Uterus (tissue), 4 donors: ENCODE results near the gene SARS2. TPM values are rescaled to one million over a fixed set of nuclear protein-coding genes. Genes with fewer than 3 reads are reported as not detected.

Source experiments
- DNase-seq, 2 donors: peaks; one replicate each; pipeline ENCODE4 v3.0.0-alpha.2; 2019 to 2020
- H3K27ac ChIP-seq, 2 donors: fragments of 200-600 bp; sonication (generic); 1 replicate in 1 of 2; 2 replicates in 1 of 2; pipeline ENCODE4 v1.5.1; 2016 to 2018
- H3K27me3 ChIP-seq, 2 donors: fragments of 200-600 bp; sonication (generic); one replicate each; pipeline ENCODE4 v1.5.1; 2018 to 2019; ENCODE audit warnings: control low read depth in 1 of 2
- H3K36me3 ChIP-seq, 2 donors: fragments of 200-600 bp; sonication (generic); one replicate each; pipeline ENCODE4 v1.5.1; 2019; ENCODE audit warnings: control low read depth in 1 of 2
- H3K4me1 ChIP-seq, 2 donors: fragments of 200-600 bp; sonication (generic); one replicate each; pipeline ENCODE4 v1.5.1; 2018 to 2019; ENCODE audit warnings: control low read depth in 1 of 2
- H3K4me3 ChIP-seq, 2 donors: fragments of 200-600 bp; sonication (generic); 1 replicate in 1 of 2; 2 replicates in 1 of 2; pipeline ENCODE4 v1.5.1; 2018 to 2019; ENCODE audit warnings: mild to moderate bottlenecking in 1 of 2
- H3K9me3 ChIP-seq, 2 donors: fragments of 200-600 bp; sonication (generic); one replicate each; pipeline ENCODE4 v1.5.1; 2019; ENCODE audit warnings: control low read depth in 1 of 2
- CTCF ChIP-seq, 4 experiments: fragments of 200-600 bp in 2 of 4; fragments of 450-650 bp in 2 of 4; sonication (generic) in 2 of 4; IDR thresholded peaks; one replicate each; pipeline ENCODE4 v1.5.1; 2016 to 2019; ENCODE audit warnings: antibody characterized with exemption in 4 of 4, mild to moderate bottlenecking in 2 of 4, moderate library complexity in 1 of 4
- POLR2A ChIP-seq, 2 donors: fragments of 450-650 bp; IDR thresholded peaks; one replicate each; pipeline ENCODE4 v1.6.1; 2016; ENCODE audit warnings: antibody characterized with exemption in 2 of 2, mild to moderate bottlenecking in 1 of 2, moderate library complexity in 1 of 2
- intact Hi-C: fragments of 100-400 bp; cut with DNase I; formaldehyde crosslinking; loops from one replicate; pipeline ENCODE4 v1.15.1; 2023; ENCODE audit warnings: low total_unique reads
- total RNA-seq, 4 donors: library from RNA; depleted of rRNA in 3 of 4; stranded (reverse); fragments of >200 nt in 3 of 4; gene quantifications; one replicate each; pipeline versions ENCODE4 v1.1.0 to v1.2.4, GENCODE V29; 2014 to 2023
- donor health status: DM: yes; HTN: yes; CAD: no.

The SARS2 gene
- total RNA-seq, 4 donors from 2014 or later, result 1.3 to 18.4 (median 10.6) TPM

DNA sequence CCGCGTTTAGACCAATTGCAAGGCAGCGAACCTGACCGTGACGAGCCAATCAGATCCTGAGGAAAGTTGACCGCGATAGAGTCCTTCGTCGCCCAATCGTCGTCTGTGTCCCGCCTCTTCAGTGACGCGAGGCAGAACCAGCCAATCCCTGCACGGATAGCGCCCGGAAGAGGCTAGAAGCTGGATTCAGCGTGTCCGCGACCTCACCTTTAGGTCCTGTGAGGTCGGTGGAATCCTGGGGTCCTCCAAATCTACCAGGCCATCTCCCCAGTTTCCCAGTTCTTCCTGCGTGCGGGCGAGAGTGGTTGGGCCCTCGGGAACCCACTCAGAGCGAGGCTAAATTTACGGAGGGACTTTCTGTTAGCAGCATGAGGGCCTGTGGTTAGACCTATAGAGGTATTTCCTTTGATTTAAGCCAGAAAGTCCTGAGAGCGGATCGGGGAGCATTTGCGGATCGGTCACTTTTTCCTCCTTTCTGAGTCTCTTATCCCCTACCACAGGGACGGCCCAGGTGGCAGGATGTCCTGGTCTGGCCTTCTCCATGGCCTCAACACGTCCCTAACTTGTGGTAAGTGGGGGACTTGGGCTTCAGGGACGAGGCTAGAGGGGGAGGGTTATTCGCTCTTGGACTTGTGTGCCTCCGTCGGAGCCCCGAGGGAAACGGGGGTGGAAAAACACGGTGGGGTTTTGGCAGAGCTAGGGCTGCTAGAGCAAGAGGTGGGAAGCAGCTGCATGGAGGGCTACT, 385 bp upstream of the SARS2 start, which contains the start of gene MRPS12:
Gene MRPS12 (plus strand): TSS at position 169 of the 745 bp plus-strand sequence. CDS start 351 bp downstream, at position 520.
- DNase-seq, result peak; percentile 98
- no peaks in the 10 kb centered on the region for H3K27me3 ChIP-seq
- intact Hi-C loops, result no loop called here
- peak in 1 of 2 donors; percentile 49 for TF ChIP-seq POLR2A (IDR thresholded peaks at IDR 0.05)
- no peak for TF ChIP-seq CTCF (IDR thresholded peaks at IDR 0.05)
- H3K4me1 ChIP-seq, result peaks cover 0 to 7% of the 10 kb centered on the region in 2 donors
- H3K4me3 ChIP-seq, result peak within 1 kb of the TSS; percentile 64 to 82
- H3K27ac ChIP-seq, result peak within 1 kb of the TSS; percentile 85 to 87
- H3K36me3 ChIP-seq, result no peaks in the 10 kb centered on the region
- H3K9me3 ChIP-seq, result no peaks in the 10 kb centered on the region

GRCh38 chr19:38928391-38929001, 2.1 kb downstream of the SARS2 start:
- Histone ChIP-seq H3K4me3 (no peak overlapping the region), H3K36me3 (no peaks in the 10 kb centered on the region), H3K27ac (no peak overlapping the region), H3K9me3 (no peaks in the 10 kb centered on the region), H3K27me3 (no peaks in the 10 kb centered on the region), H3K4me1 (peaks cover 0 to 7% of the 10 kb centered on the region in 2 donors)
- TF ChIP-seq POLR2A (IDR thresholded peaks at IDR 0.05) (no peak), CTCF (IDR thresholded peaks at IDR 0.05) (no peak)
- DNase-seq, result no peak
- intact Hi-C loops, result no loop called here

DNA sequence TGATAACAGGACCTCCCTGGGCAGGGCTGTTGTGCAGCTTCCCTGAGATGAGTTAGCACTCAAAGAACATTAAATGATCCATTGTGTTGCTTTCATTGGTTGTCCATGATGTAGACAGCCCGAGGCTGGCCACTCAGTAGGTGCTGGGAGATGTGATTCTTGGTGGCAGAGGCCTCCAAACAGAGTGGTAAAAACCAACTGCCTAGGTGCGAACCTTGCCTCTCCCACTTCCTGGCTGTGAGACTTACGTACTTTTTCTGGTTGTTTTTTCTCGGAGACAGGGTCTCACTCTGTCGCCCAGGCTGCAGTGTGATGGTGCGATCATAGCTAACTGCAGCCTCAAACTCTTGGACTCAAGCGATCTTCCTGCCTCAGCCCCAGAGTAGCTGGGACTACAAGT, 6.2 kb downstream of the SARS2 start:
- Histone ChIP-seq H3K4me3 (no peak overlapping the region), H3K36me3 (no peaks in the 10 kb centered on the region), H3K27me3 (no peaks in the 10 kb centered on the region), H3K4me1 (no peaks in the 10 kb centered on the region), H3K9me3 (no peaks in the 10 kb centered on the region), H3K27ac (no peak overlapping the region)
- DNase-seq, result no peak
- intact Hi-C loops, result no loop called here
- TF ChIP-seq POLR2A (IDR thresholded peaks at IDR 0.05), result no peak

DNA sequence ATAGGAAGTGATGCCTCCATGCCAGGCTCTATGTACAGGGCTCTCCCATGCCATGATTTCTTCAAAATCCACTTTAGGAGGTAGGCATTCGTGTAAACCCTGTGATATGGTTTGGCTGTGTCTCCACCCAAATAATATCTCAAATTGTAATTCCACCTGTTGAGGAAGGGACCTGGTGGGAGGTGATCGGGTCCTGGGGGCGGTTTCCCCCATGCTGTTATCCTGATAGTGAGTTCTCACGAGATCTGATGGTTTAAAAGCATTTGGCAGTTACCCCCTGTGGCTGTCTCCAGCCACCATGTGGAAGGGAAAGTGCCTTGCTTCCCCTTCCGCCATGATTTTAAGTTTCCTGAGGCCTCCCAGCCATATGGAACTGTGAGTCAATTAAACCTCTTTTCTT, 8.1 kb downstream of the SARS2 start:
- Histone ChIP-seq H3K36me3 (no peaks in the 10 kb centered on the region), H3K27ac (no peak overlapping the region), H3K4me3 (no peak overlapping the region), H3K9me3 (no peaks in the 10 kb centered on the region), H3K27me3 (no peaks in the 10 kb centered on the region), H3K4me1 (no peaks in the 10 kb centered on the region)
- no peak for TF ChIP-seq CTCF (IDR thresholded peaks at IDR 0.05)
- no peak for TF ChIP-seq POLR2A (IDR thresholded peaks at IDR 0.05)
- intact Hi-C loops, result no loop called here
- DNase-seq, result no peak

GRCh38 chr19:38921420-38922274, 8.9 kb downstream of the SARS2 start:
- TF ChIP-seq POLR2A (IDR thresholded peaks at IDR 0.05) (no peak), CTCF (IDR thresholded peaks at IDR 0.05) (no peak)
- no peaks in the 10 kb centered on the region for H3K9me3 ChIP-seq
- H3K27ac ChIP-seq, result no peak overlapping the region
- intact Hi-C loops, result no loop called here
- DNase-seq, result no peak
- no peak overlapping the region for H3K4me3 ChIP-seq
- H3K36me3 ChIP-seq, result no peaks in the 10 kb centered on the region
- H3K4me1 ChIP-seq, result no peaks in the 10 kb centered on the region
- H3K27me3 ChIP-seq, result no peaks in the 10 kb centered on the region
